ENCODE measurements around the gene PABPN1. TPM values are rescaled to one million over a fixed set of nuclear protein-coding genes. Genes with fewer than 3 reads are reported as not detected.

Gene PABPN1
- total and polyA plus RNA-seq, 2 of the 13 experiments (the other 11 are each of a cell fraction or from before 2014, with no cell fraction given) = 233 to 524 TPM

- TF ChIP-seq EEA1 (CRISPR knock-in tag; IDR thresholded peaks at IDR 0.05; ENCODE audit: borderline replicate concordance) (0 out of 2 replicates have a peak, but pooled peaks have one; percentile 95), TCF7L2 (IDR thresholded peaks at IDR 0.05; ENCODE audit: low read depth, low read length) (no peak), ZMAT5 (CRISPR knock-in tag; IDR thresholded peaks at IDR 0.05; ENCODE audit: borderline replicate concordance, low read depth) (no peak), TARDBP (CRISPR knock-in tag; IDR thresholded peaks at IDR 0.05) (peak; percentile 60; the same call in 1 of the 2 replicates), DPF2 (CRISPR knock-in tag; IDR thresholded peaks at IDR 0.05; ENCODE audit: borderline replicate concordance, low read depth) (no peak), TGIF2 (CRISPR knock-in tag; IDR thresholded peaks at IDR 0.05) (no peak), ZNF512B (CRISPR knock-in tag; IDR thresholded peaks at IDR 0.05; ENCODE audit: borderline replicate concordance) (no peak; the same call in 1 of the 2 replicates), ZNF296 (CRISPR knock-in tag; conservative IDR thresholded peaks at IDR 0.05) (no peak), RFX1 (IDR thresholded peaks at IDR 0.05) (no peak), ZNF580 (CRISPR knock-in tag; IDR thresholded peaks at IDR 0.05; ENCODE audit: borderline replicate concordance, low read depth) (0 out of 2 replicates have a peak, but pooled peaks have one; percentile 75), ZFX (CRISPR knock-in tag; IDR thresholded peaks at IDR 0.05; ENCODE audit: low read depth) (peak; percentile 98), ZNF670 (CRISPR knock-in tag; IDR thresholded peaks at IDR 0.05; ENCODE audit: borderline replicate concordance) (no peak), ZSCAN30 (CRISPR knock-in tag; IDR thresholded peaks at IDR 0.05) (no peak), ZNF326 (CRISPR knock-in tag; IDR thresholded peaks at IDR 0.05; ENCODE audit: borderline replicate concordance) (no peak), CCDC6 (CRISPR knock-in tag; IDR thresholded peaks at IDR 0.05) (no peak), MLX (CRISPR knock-in tag; IDR thresholded peaks at IDR 0.05) (peak; percentile 55), NCOA5 (CRISPR knock-in tag; IDR thresholded peaks at IDR 0.05) (no peak), ZFP41 (CRISPR knock-in tag; IDR thresholded peaks at IDR 0.05; ENCODE audit: borderline replicate concordance) (peak; percentile 97), ZNF44 (CRISPR knock-in tag; IDR thresholded peaks at IDR 0.05) (peak; percentile 97; the same call in 1 of the 2 replicates), TAF1 (CRISPR knock-in tag; IDR thresholded peaks at IDR 0.05) (peak; percentile 82), PHF20 (CRISPR knock-in tag; IDR thresholded peaks at IDR 0.05) (no peak), ATF1 (CRISPR knock-in tag; IDR thresholded peaks at IDR 0.05) (no peak), SMARCE1 (IDR thresholded peaks at IDR 0.05; ENCODE audit: borderline replicate concordance) (no peak), ELF4 (CRISPR knock-in tag; IDR thresholded peaks at IDR 0.05; ENCODE audit: borderline replicate concordance) (0 out of 2 replicates have a peak, but pooled peaks have one; percentile 2), SP4 (CRISPR knock-in tag; IDR thresholded peaks at IDR 0.05) (no peak), ZMAT3 (CRISPR knock-in tag; conservative IDR thresholded peaks at IDR 0.05) (peak; percentile 97), ZNF207 (IDR thresholded peaks at IDR 0.05; ENCODE audit: borderline replicate concordance) (no peak), MYC (CRISPR knock-in tag; IDR thresholded peaks at IDR 0.05; ENCODE audit: borderline replicate concordance) (peak; percentile 98), ZBTB20 (CRISPR knock-in tag; IDR thresholded peaks at IDR 0.05; ENCODE audit: borderline replicate concordance, low read depth) (peak; percentile 91), ZNF350 (CRISPR knock-in tag; IDR thresholded peaks at IDR 0.05; ENCODE audit: borderline replicate concordance, low read depth) (peak; percentile 66), ZNF709 (CRISPR knock-in tag; IDR thresholded peaks at IDR 0.05) (peak; percentile 100)
Observed at GRCh38 chr14:23301969-23302289, 19.3 kb upstream of the PABPN1 start (continued).
